Gastrocnemius medialis (tissue), 4 donors: Measurements from ENCODE around the gene FGF14. TPM values are rescaled to one million over a fixed set of nuclear protein-coding genes. Genes with fewer than 3 reads are reported as not detected.

ENCODE experiments used
- ATAC-seq, 2 donors: fragments of 150-250 bp; one replicate each; pipeline ENCODE4 v1.9.1; 2016
- DNase-seq, 2 donors: peaks; one replicate each; pipeline ENCODE4 v3.0.0-alpha.2; 2019
- H3K27ac ChIP-seq, 4 donors: fragments of 200-600 bp; sonication (generic); 1 replicate in 1 of 4; 2 replicates in 3 of 4; pipeline ENCODE4 v1.5.1; 2016 to 2018; ENCODE audit warnings: mild to moderate bottlenecking in 2 of 4, moderate library complexity in 1 of 4
- H3K27me3 ChIP-seq, 3 donors: fragments of 200-600 bp; sonication (generic) in 2 of 3; 1 replicate in 1 of 3; 2 replicates in 2 of 3; pipeline versions ENCODE4 v1.5.1 to v1.6.0; 2016 to 2019; ENCODE audit warnings: mild to moderate bottlenecking in 1 of 3, moderate library complexity in 1 of 3
- H3K36me3 ChIP-seq, 2 donors: fragments of 200-600 bp; sonication (generic) in 1 of 2; one replicate each; pipeline ENCODE4 v1.5.1; 2017 to 2018
- H3K4me1 ChIP-seq, 2 donors: fragments of 200-600 bp; sonication (generic) in 1 of 2; one replicate each; pipeline ENCODE4 v1.5.1; 2016 to 2017; ENCODE audit warnings: mild to moderate bottlenecking in 2 of 2
- H3K4me3 ChIP-seq, 4 donors: fragments of 200-600 bp; sonication (generic) in 3 of 4; 1 replicate in 1 of 4; 2 replicates in 3 of 4; pipeline ENCODE4 v1.5.1; 2016 to 2019; ENCODE audit warnings: mild to moderate bottlenecking in 2 of 4
- H3K9me3 ChIP-seq, 3 donors: fragments of 200-600 bp; sonication (generic) in 2 of 3; 1 replicate in 1 of 3; 2 replicates in 2 of 3; pipeline ENCODE4 v1.5.1; 2016 to 2019
- POLR2A ChIP-seq, 2 donors: fragments of 450-650 bp; IDR thresholded peaks; one replicate each; pipeline ENCODE4 v1.6.1; 2017; ENCODE audit warnings: antibody characterized with exemption in 2 of 2, mild to moderate bottlenecking in 2 of 2, moderate library complexity in 2 of 2
- in situ Hi-C, 4 donors: fragments of 200-750 bp; cut with MboI; loops; one replicate each; pipeline versions ENCODE4 v1.15.0 to v1.8.0; 2017; ENCODE audit warnings: low sequenced_read_pairs in 4 of 4
- intact Hi-C: fragments of 100-400 bp; cut with DNase I; formaldehyde crosslinking; loops from one replicate; pipeline ENCODE4 v1.15.1; 2023; ENCODE audit warnings: low total_unique reads
- total RNA-seq, 4 donors: library from RNA; depleted of rRNA; stranded (reverse); fragments of >200 nt; gene quantifications; one replicate each; pipeline versions ENCODE4 v1.1.0 to v1.2.3, GENCODE V29; 2016
- TF ChIP-seq, protein P1 (sequence below), 5 experiments: fragments of 450-650 bp in 3 of 5; fragments of 200-600 bp in 2 of 5; sonication (generic) in 2 of 5; IDR thresholded peaks in 4 of 5; conservative IDR thresholded peaks in 1 of 5; 1 replicate in 4 of 5; 2 replicates in 1 of 5; pipeline ENCODE4 v1.5.1; 2016 to 2019; ENCODE audit warnings: antibody characterized with exemption in 5 of 5, mild to moderate bottlenecking in 3 of 5, moderate library complexity in 3 of 5

The FGF14 gene
- total RNA-seq, 4 donors from 2014 or later = 0.02 TPM; not detected in 3

DNA sequence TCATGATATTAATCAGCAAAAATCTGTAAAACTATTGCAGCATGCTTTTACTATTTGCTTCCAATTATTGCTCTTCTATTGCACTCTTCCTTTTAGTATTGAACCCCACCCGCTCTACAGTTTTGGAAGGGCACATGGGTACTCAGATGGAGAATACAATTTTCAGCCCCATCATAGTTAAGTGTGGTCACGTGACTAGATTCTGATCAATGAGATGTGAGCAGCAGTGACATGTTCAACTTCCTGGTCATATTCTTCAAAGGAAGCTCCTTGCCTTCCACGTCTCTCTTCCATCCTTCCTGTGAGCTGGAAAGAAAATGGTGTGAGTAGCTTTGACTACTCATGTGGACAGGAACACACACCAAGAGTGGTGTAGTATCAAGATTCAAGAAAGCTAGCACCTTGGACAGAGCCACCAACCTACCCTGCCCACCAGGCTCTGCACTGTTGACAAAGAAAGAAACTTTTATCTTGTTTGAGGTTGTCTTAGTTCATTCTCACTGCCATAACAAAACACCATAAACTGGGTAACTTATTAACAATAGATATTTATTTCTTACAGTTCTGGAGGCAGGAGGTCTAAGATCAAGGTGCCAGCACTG is 3.8 kb upstream of the FGF14 start:
- Histone ChIP-seq H3K27ac (no peak overlapping the region), H3K4me3 (no peak overlapping the region), H3K36me3 (no peaks in the 10 kb centered on the region), H3K27me3 (peaks cover 18 to 24% (median 23%) of the 10 kb centered on the region in 3 donors), H3K9me3 (no peaks in the 10 kb centered on the region), H3K4me1 (peaks cover 7 to 16% of the 10 kb centered on the region in 2 donors)
- in situ Hi-C loops (no loop called here), intact Hi-C loops (no loop called here)
- ATAC-seq (no peak), DNase-seq (no peak)
- TF ChIP-seq, protein P1, sequence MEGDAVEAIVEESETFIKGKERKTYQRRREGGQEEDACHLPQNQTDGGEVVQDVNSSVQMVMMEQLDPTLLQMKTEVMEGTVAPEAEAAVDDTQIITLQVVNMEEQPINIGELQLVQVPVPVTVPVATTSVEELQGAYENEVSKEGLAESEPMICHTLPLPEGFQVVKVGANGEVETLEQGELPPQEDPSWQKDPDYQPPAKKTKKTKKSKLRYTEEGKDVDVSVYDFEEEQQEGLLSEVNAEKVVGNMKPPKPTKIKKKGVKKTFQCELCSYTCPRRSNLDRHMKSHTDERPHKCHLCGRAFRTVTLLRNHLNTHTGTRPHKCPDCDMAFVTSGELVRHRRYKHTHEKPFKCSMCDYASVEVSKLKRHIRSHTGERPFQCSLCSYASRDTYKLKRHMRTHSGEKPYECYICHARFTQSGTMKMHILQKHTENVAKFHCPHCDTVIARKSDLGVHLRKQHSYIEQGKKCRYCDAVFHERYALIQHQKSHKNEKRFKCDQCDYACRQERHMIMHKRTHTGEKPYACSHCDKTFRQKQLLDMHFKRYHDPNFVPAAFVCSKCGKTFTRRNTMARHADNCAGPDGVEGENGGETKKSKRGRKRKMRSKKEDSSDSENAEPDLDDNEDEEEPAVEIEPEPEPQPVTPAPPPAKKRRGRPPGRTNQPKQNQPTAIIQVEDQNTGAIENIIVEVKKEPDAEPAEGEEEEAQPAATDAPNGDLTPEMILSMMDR (IDR thresholded peaks at IDR 0.05 in 4 of 5, conservative IDR thresholded peaks at IDR 0.05 in 1 of 5) = no peak
- no peak for TF ChIP-seq POLR2A (IDR thresholded peaks at IDR 0.05)

DNA sequence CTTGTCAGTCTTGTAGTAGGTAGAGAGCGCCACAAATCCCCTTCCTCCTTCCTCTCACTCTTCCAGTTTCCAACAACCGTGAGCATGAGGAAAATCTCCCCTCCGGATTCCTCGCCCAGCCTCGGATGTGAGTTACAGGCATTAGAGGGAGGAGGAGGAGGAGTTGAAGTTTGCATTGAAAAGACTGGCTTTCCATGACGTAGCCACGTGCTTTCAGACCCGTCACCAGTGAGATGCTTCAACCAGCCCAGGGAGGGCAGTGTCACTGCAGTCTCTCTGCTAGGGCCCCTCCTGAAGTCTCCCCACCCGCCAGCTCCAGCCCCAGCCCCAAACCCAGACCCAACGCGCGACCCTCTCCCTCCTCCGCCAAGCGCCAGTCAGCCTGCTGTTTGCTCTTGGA is 442 bp upstream of the FGF14 start:
- no peaks in the 10 kb centered on the region for H3K9me3 ChIP-seq
- intact Hi-C loops = no loop called here
- TF ChIP-seq POLR2A (IDR thresholded peaks at IDR 0.05) = no peak
- TF ChIP-seq, protein P1 (IDR thresholded peaks at IDR 0.05 in 4 of 5, conservative IDR thresholded peaks at IDR 0.05 in 1 of 5) = no peak
- H3K27ac ChIP-seq = no peak overlapping the region
- peaks cover 7 to 26% of the 10 kb centered on the region in 2 donors for H3K4me1 ChIP-seq
- H3K36me3 ChIP-seq = no peaks in the 10 kb centered on the region
- peaks cover 30 to 32% (median 31%) of the 10 kb centered on the region in 3 donors for H3K27me3 ChIP-seq
- ATAC-seq (no peak), DNase-seq (no peak)
- H3K4me3 ChIP-seq = peak overlapping the region in 3 of 4 donors; percentile 39 to 61 (median 54)
- in situ Hi-C loops = no loop called here

DNA sequence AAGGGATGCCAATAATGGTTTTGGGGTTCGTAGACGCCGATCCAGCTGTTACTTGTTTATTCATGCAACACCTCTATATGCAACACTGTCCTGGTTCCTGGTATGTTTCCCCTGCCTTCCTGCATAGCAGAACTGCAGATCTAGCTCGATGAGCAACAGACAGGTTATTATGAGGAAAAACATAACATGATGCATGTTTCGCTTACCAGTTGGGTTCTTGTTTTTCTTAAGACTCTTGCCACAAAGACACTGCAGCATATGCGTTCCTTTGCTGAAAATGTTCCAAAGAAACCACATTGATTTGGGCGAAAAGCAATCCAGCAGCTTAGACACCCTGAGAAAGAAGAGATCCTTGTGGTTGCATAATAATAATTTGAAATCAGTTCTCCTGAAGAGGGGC is 583 bp downstream of the FGF14 start:
- intact Hi-C loops = no loop called here
- no peak overlapping the region for H3K27ac ChIP-seq
- DNase-seq (no peak), ATAC-seq (no peak)
- peaks cover 30 to 32% (median 31%) of the 10 kb centered on the region in 3 donors for H3K27me3 ChIP-seq
- H3K9me3 ChIP-seq = no peaks in the 10 kb centered on the region
- TF ChIP-seq, protein P1 (IDR thresholded peaks at IDR 0.05 in 4 of 5, conservative IDR thresholded peaks at IDR 0.05 in 1 of 5) = no peak
- TF ChIP-seq POLR2A (IDR thresholded peaks at IDR 0.05) = no peak
- H3K4me1 ChIP-seq = peaks cover 7 to 26% of the 10 kb centered on the region in 2 donors
- in situ Hi-C loops = no loop called here
- H3K4me3 ChIP-seq = peak overlapping the region; percentile 39 to 61 (median 56)
- no peaks in the 10 kb centered on the region for H3K36me3 ChIP-seq

DNA sequence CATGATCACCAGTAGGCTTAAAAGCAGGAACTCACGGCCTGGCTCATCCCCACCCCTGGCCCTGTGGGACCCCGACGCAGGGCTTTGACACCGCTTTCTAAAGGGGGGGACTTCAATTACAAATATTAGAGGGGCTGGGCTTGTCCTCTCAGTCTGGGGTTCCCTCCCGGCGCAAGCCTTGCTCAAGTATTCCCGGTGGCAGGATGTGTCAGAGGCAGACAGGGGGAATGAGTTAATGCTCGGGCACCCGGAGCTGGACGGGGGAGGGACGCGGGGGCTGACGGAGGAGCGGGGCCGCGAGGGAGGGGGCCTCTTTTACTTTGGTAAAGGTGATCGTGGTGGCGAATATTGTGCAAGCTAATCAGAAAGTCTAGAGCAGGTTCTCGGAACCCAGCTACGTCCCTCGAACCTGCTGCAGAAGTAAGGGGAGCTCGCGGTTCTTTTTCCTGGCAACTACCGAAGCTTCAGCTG is 1.1 kb downstream of the FGF14 start:
- Histone ChIP-seq H3K27ac (no peak overlapping the region), H3K9me3 (no peaks in the 10 kb centered on the region), H3K4me1 (peaks cover 7 to 26% of the 10 kb centered on the region in 2 donors), H3K27me3 (peaks cover 30 to 32% (median 31%) of the 10 kb centered on the region in 3 donors), H3K36me3 (no peaks in the 10 kb centered on the region), H3K4me3 (peak overlapping the region; percentile 39 to 61 (median 56))
- intact Hi-C loops (no loop called here), in situ Hi-C loops (no loop called here)
- TF ChIP-seq, protein P1 (IDR thresholded peaks at IDR 0.05 in 4 of 5, conservative IDR thresholded peaks at IDR 0.05 in 1 of 5) = no peak
- no peak for TF ChIP-seq POLR2A (IDR thresholded peaks at IDR 0.05)
- ATAC-seq (no peak), DNase-seq (no peak)
